OCI-LY1 (cell line): Measurements from ENCODE around the gene POLR3E.

Experiments used
- H2AFZ ChIP-seq: fragments of 200-600 bp; sonication (generic), shearing (Covaris generic); 2 replicates; pipeline ENCODE4 v1.6.0; 2014; ENCODE audit warnings: antibody characterized with exemption, mild to moderate bottlenecking, low read length
- H3F3A ChIP-seq: fragments of 200-600 bp; sonication (generic), shearing (Covaris generic); 2 replicates; pipeline ENCODE4 v1.6.0; 2014; ENCODE audit warnings: mild to moderate bottlenecking, antibody characterized with exemption, low read length, moderate library complexity; ENCODE audit not compliant: insufficient read depth
- H3K27ac ChIP-seq: fragments of 200-600 bp; sonication (generic); 2 replicates; pipeline ENCODE4 v1.5.1; 2014; ENCODE audit warnings: low read length, mixed run types, mild to moderate bottlenecking, low read depth; ENCODE audit not compliant: poor library complexity, severe bottlenecking
- H3K27me3 ChIP-seq: fragments of 200-600 bp; sonication (generic); 2 replicates; pipeline ENCODE4 v1.6.0; 2014; ENCODE audit warnings: antibody characterized with exemption, mild to moderate bottlenecking, low read length, moderate library complexity; ENCODE audit not compliant: insufficient read depth
- H3K36me3 ChIP-seq: fragments of 200-600 bp; sonication (generic); 2 replicates; pipeline ENCODE4 v1.6.1; 2014; ENCODE audit warnings: mild to moderate bottlenecking, antibody characterized with exemption, low read length, moderate library complexity, mixed read lengths; ENCODE audit not compliant: insufficient read depth
- H3K4me1 ChIP-seq: fragments of 200-600 bp; sonication (generic); 2 replicates; pipeline ENCODE4 v1.5.1; 2014; ENCODE audit warnings: mild to moderate bottlenecking, low read length, moderate library complexity; ENCODE audit not compliant: insufficient read depth, severe bottlenecking
- H3K4me2 ChIP-seq: fragments of 200-600 bp; sonication (generic), shearing (Covaris generic); 2 replicates; pipeline ENCODE4 v1.6.1; 2014; ENCODE audit warnings: low read length
- H3K4me3 ChIP-seq: fragments of 200-600 bp; sonication (generic); 2 replicates; pipeline ENCODE4 v1.5.1; 2014; ENCODE audit warnings: low read length, low read depth, mild to moderate bottlenecking, mixed read lengths; ENCODE audit not compliant: poor library complexity, severe bottlenecking
- H3K79me2 ChIP-seq: fragments of 200-600 bp; shearing (Covaris generic); 2 replicates; pipeline ENCODE4 v1.6.1; 2016; ENCODE audit warnings: mixed run types, low read length, mixed read lengths; ENCODE audit not compliant: insufficient read depth
- H3K9ac ChIP-seq: fragments of 200-600 bp; sonication (generic), shearing (Covaris generic); 2 replicates; pipeline ENCODE4 v1.6.1; 2014; ENCODE audit warnings: mild to moderate bottlenecking, low read length, mixed read lengths
- H3K9me2 ChIP-seq: fragments of 200-600 bp; sonication (generic), shearing (Covaris generic); 2 replicates; pipeline ENCODE4 v1.6.1; 2014; ENCODE audit warnings: low read depth, mild to moderate bottlenecking, low read length, mixed read lengths
- H3K9me3 ChIP-seq: fragments of 200-600 bp; shearing (Covaris generic); 2 replicates; pipeline ENCODE4 v1.6.1; 2014; ENCODE audit warnings: low read length, mixed read lengths
- H4K20me1 ChIP-seq: fragments of 200-600 bp; sonication (generic), shearing (Covaris generic); 2 replicates; pipeline ENCODE4 v1.6.0; 2016; ENCODE audit warnings: mild to moderate bottlenecking, low read length; ENCODE audit not compliant: insufficient read depth
- EZH2 ChIP-seq: fragments of 200-600 bp; sonication (generic), shearing (Covaris generic); IDR thresholded peaks from 2 replicates; pipeline ENCODE4 v1.8.0; 2017; ENCODE audit warnings: borderline replicate concordance, mixed run types, mild to moderate bottlenecking, antibody characterized with exemption, low read length, moderate library complexity, mixed read lengths
- TF ChIP-seq, protein P1 (sequence below): fragments of 200-600 bp; sonication (generic), shearing (Covaris generic); IDR thresholded peaks from 2 replicates; pipeline ENCODE4 v1.5.1; 2017; ENCODE audit warnings: mild to moderate bottlenecking, antibody characterized with exemption, low read length, moderate library complexity, mixed read lengths

Gene POLR3E

DNA sequence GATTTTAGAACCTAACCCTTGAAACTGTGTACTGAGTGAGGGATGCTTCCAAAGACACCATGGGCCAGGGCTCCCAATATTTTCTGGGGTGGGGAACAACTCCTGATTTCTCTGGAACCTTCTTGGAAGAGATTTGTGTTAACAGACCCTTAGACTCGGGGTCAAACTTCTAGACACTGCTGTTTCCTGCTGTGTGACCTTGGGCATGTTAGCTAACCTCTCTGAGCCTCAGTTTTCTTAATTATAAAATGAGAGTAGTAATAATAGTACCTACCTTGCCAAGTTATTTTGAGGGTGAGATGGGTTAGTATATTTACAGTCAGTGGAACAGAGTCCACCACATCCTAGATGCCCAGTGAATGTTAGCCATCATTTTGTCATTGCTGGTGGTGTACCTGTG is 18.8 kb downstream of the POLR3E start:
- H3K9me3 ChIP-seq, result no peaks in the 10 kb centered on the region
- no peak overlapping the region for H3K9ac ChIP-seq
- H4K20me1 ChIP-seq, result no peaks in the 10 kb centered on the region
- H3K79me2 ChIP-seq, result no peaks in the 10 kb centered on the region
- H3K9me2 ChIP-seq, result no peaks in the 10 kb centered on the region
- H3K27ac ChIP-seq, result no peak overlapping the region
- H2AFZ ChIP-seq, result no peak overlapping the region
- peaks cover 85% of the 10 kb centered on the region for H3K36me3 ChIP-seq
- no peaks in the 10 kb centered on the region for H3F3A ChIP-seq
- H3K4me1 ChIP-seq, result no peaks in the 10 kb centered on the region
- no peaks in the 10 kb centered on the region for H3K27me3 ChIP-seq
- H3K4me3 ChIP-seq, result no peak overlapping the region
- no peak overlapping the region for H3K4me2 ChIP-seq
- no peak for TF ChIP-seq EZH2
- TF ChIP-seq, protein P1, sequence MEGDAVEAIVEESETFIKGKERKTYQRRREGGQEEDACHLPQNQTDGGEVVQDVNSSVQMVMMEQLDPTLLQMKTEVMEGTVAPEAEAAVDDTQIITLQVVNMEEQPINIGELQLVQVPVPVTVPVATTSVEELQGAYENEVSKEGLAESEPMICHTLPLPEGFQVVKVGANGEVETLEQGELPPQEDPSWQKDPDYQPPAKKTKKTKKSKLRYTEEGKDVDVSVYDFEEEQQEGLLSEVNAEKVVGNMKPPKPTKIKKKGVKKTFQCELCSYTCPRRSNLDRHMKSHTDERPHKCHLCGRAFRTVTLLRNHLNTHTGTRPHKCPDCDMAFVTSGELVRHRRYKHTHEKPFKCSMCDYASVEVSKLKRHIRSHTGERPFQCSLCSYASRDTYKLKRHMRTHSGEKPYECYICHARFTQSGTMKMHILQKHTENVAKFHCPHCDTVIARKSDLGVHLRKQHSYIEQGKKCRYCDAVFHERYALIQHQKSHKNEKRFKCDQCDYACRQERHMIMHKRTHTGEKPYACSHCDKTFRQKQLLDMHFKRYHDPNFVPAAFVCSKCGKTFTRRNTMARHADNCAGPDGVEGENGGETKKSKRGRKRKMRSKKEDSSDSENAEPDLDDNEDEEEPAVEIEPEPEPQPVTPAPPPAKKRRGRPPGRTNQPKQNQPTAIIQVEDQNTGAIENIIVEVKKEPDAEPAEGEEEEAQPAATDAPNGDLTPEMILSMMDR, result no peak

DNA sequence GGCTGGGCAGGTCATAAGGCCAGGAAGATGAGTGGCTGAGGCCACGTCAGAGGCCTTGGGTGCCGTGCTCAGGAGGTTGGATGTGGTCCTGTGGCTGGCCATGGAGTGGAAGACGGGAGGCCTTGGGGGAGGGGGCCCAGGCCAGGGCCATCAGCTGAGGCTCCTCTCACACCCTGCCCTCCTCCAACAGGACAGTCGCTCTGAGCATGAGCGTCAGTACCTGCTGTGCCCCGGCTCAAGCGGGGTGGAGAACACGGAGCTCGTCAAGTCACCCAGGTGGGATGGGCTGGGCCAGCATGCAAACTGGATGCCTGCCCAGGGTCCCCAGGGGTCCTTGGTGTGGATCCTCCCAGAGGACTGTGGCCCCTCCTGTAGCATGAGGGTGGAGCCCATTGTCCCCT is 19.2 kb downstream of the POLR3E start:
- H3K36me3 ChIP-seq, result peaks cover 84% of the 10 kb centered on the region
- no peak overlapping the region for H3K4me3 ChIP-seq
- no peak overlapping the region for H3K27ac ChIP-seq

DNA sequence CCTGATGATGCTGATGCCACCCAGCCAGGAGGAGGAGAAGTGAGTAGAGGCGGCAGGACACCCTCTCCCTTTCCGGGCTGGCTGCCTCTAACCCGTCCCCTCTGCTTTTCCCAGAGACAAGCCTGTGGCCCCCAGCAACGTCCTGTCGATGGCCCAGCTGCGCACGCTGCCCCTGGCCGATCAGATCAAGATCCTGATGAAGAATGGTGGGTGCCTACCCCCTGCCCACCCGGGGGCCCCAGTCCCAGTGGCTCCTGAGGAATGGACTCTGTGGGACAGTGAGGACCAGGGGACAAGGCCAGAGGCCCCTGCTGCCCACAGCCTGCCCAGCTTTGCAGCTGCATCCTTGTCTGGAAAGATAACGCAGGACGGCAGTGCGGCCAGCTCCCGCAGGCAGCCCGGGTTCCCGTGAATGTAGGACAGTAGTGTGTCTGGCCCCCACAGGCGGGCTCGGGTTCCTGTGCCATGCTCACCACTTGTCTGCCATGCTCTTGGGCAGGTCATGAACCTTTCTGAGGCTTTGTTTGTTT is 19.9 kb downstream of the POLR3E start:
- Histone ChIP-seq H3K9me3 (no peaks in the 10 kb centered on the region), H3K27ac (no peak overlapping the region), H3K4me2 (no peak overlapping the region), H3F3A (no peaks in the 10 kb centered on the region), H3K27me3 (no peaks in the 10 kb centered on the region), H3K9me2 (no peaks in the 10 kb centered on the region), H3K9ac (no peak overlapping the region), H3K79me2 (no peaks in the 10 kb centered on the region), H3K4me1 (no peaks in the 10 kb centered on the region), H2AFZ (no peak overlapping the region), H3K36me3 (peaks cover 84% of the 10 kb centered on the region), H4K20me1 (no peaks in the 10 kb centered on the region), H3K4me3 (no peak overlapping the region)
- TF ChIP-seq, protein P1, result no peak
- TF ChIP-seq EZH2, result no peak

More for the DNA sequence above, 19.2 kb downstream of the POLR3E start:
- no peak for TF ChIP-seq EZH2
- TF ChIP-seq, protein P1, result no peak
- H4K20me1 ChIP-seq, result no peaks in the 10 kb centered on the region
- H2AFZ ChIP-seq, result no peak overlapping the region
- H3K9me2 ChIP-seq, result no peaks in the 10 kb centered on the region
- no peaks in the 10 kb centered on the region for H3K9me3 ChIP-seq
- H3K4me1 ChIP-seq, result no peaks in the 10 kb centered on the region
- no peaks in the 10 kb centered on the region for H3K79me2 ChIP-seq
- no peaks in the 10 kb centered on the region for H3K27me3 ChIP-seq
- no peak overlapping the region for H3K9ac ChIP-seq
- H3K4me2 ChIP-seq, result no peak overlapping the region
- no peaks in the 10 kb centered on the region for H3F3A ChIP-seq
